Mesenteric fat pad (tissue), 1 donor: ENCODE data around the gene GPA33. TPM values are rescaled to one million over a fixed set of nuclear protein-coding genes. Genes with fewer than 3 reads are reported as not detected.

ENCODE experiments used
- total RNA-seq: library from RNA; stranded (reverse); fragmentation: NEBNext Ultra II Directional; extraction: Animal tissue kit (Norgen Biotek cat#: 25700); gene quantifications from one replicate; pipeline ENCODE4 v1.2.1, GENCODE V29; 2021
- donor health status: DM: yes; HTN: yes; CAD: no.

GPA33 gene
- total RNA-seq, 1 donor from 2014 or later, result 0.29 TPM

Other genes starting within 250 kb of the GPA33 start
- 6.4 TPM for gene TADA1, start 214.1 kb downstream of the GPA33 start, total RNA-seq
- gene ILDR2, start 114.8 kb downstream of the GPA33 start, total RNA-seq, result 0.29 TPM
- gene MAEL, start 101.1 kb downstream of the GPA33 start, total RNA-seq, result not detected
- 0.42 TPM for gene STYXL2, start 3.7 kb upstream of the GPA33 start, total RNA-seq
- gene POU2F1, start 130.5 kb upstream of the GPA33 start, total RNA-seq, result 18.8 TPM